SW 1271 (cell line): ENCODE results near the gene SERGEF.

Experiments
- DNase-seq, 2 experiments: peaks; one replicate each; lab custom pipeline; 2025; lab: John Stamatoyannopoulos, UW

The SERGEF gene

DNA sequence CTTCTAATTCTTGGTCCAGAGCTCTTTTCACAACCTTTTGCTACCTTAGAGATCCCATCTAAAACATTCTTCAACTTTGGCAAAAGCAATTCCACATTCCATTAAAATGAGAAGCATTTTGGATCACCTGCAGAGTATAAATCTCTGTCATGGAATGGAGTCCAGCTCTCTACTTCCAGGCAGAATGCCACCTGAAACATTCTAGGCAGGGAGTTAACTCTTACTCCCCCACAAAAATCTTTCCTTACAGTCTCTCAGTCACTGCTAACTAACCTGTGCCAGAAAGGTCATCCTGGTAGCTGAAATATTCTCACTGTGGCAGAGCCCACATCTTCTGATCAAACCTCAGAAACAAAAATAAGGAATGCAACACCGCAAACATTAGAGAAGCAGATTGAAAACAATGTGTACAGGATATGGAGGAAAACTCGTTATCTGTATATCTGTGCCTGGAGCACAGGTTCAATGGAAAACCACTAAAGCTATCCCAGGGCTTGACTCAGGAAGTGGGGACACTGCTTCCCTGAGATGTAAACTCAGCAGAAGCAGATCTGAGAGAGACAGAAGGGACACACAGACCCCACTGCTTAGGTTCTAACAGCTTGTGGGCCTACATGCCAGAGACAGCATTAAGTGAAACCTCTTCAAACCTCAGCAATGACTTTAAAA is 199.3 kb downstream of the SERGEF start:
- DNase-seq = no peak

GRCh38 chr11:17812865-17813187 is 200.0 kb downstream of the SERGEF start:
- DNase-seq = no peak

- DNase-seq = no peak
These were observed 200.6 kb downstream of the SERGEF start for GRCh38 chr11:17812091-17812864.

GRCh38 chr11:17811352-17811751 is 201.5 kb downstream of the SERGEF start:
- DNase-seq = no peak

DNA sequence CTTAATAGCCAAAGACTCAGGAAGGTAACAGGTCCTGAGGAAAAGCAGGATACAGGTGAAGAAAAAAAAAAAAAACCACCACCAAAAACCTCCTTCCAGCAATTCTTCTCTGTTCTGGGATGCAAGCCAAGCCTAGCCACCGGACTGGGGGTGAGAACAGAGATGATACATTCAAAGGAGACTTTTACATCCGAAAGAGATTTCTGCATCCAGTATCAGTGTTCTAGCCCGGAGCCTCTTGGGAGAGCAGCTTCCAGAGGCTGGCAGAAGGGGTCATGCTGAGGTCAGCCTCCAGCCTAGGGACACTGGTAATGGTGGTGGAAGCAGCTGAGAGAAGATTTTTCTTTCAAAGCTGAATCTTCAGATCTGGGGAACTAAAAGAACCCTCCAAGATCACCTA is 202.1 kb downstream of the SERGEF start:
- no peak for DNase-seq

DNA sequence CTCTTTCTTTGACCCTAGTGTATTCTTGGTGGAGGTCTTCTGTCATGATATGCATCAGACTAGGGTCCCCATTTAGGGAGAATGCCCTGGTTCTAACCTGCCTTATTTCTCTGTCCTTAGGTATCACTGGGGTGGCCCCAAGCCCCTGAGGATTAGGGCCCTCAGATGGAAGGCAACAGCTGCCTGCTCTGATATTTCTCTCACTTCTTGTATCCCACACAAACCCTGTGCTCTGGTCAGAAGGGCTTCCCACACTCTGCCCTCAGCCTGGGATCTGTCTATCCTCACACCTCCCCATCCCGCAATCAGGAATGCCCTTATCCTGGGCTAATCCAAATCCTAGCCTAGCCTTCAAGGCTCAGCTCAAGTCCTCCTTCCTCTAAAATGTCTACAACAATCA is 202.8 kb downstream of the SERGEF start:
- DNase-seq = no peak

DNA sequence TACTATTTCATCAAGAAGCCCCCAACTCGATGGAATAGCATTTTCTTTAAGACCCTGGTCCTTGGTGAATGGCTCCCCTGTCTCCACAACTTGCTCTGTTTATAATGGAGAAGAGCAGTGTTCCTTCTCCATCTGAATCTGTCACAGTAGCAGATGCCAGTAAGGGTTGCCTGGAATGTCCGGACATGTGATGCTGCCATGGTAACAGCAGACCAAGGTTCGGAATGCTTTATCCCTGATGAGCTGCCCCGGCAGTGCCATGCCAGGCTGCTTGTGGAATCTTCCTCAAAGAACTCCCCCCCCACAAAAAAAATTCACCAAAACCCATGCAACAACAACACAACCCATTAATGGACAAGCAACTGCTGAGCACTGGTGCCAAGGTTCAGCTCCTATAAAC is 205.8 kb downstream of the SERGEF start:
- DNase-seq = no peak

DNA sequence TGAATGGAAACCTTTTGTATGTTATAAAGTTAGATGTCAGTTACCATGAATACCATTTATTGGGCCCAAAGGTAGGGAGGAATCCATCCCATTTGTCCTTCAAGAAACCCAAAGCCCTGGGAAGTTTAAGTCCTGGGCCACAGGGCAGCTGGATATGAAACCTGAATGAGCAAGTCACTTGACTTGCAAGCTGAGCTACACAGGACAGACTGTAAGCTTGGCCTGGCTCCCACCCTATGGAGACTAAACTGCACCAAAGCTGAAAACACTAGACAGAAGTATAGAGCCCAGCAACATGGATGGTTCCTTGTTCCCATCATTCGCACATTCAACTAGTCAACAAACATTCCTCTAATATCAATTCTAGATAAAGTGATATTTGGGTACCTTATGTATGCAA is 207.0 kb downstream of the SERGEF start:
- DNase-seq = no peak

DNA sequence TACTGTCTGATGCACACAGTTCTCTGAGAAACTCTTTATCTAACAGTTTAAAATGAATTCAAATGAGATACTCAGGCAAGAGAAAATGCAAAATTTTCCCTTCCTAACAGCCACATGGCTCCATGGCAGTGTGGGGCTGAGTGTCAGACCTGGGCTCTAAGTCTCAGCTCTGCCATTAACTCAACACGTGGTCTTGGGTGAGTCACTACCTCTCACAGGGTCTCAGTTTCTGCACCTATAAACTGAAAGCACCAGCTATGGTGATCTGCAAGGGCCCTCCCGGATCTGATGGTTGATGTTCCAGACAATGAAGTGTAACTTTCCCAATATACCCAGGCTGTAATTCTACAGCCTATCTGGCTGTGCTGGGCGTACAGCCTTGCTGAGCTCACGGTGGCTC is 207.8 kb downstream of the SERGEF start:
- no peak for DNase-seq

- DNase-seq = no peak
These were observed 209.0 kb downstream of the SERGEF start for GRCh38 chr11:17803754-17804334.

DNA sequence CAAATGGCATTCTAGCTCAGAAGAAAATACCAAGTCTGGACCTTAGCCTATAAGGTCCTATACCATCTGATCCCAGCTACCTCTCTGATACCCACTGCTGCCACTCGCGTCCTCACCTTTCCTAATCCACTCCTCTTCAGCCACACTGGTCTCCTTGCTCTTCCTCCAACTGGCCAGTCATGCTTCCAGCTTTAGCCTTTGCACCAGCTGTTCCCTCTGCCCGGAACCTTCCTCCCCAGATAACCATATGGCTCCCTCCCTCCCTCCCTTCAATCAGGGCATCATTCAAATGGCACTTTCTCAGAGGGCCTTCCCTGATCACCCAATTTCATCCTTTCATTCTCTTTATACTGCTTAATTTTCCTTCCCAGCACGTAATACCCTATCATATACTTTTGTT is 210.4 kb downstream of the SERGEF start:
- no peak for DNase-seq

DNA sequence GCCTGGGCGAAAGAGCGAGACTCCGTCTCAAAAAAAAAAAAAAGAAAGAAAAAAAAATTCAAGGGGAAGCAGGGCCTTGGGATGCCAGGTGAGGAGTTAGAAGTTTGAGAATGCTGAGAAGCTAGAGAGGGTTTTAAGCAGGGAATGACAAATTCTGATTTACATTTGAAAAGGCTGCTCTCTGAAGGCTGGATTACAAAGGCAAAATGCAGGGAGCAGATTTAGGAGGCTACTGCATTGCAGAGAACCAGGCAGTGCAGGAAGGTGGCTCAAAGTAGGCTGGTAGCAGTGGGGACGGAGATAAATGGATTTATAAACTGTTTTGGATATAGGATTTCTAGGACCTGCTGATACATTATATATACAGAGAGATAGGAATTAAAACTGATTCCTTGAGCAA is 211.7 kb downstream of the SERGEF start:
- no peak for DNase-seq

GRCh38 chr11:17799147-17799546 is 213.7 kb downstream of the SERGEF start:
- no peak for DNase-seq

DNA sequence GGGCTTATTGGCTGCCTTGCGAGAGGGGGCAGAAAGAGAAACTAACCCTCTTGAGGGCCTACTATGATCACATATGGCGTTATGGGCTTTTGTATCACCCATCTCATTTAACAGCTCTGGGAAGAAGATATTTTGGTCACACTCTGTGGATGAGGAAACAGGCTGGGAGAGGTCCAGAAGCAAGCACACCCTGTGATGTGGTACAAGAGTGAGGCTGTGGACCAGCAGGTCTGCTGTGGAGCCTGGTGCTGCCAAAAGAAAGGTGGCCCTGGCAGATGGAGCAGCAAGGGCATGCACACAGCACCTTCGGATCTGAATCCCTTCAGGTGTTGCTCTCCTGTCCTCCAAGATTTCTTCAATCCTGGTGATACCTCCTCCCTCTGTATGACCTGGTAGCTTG is 214.1 kb downstream of the SERGEF start:
- DNase-seq = no peak

GRCh38 chr11:17798253-17798652 is 214.6 kb downstream of the SERGEF start:
- no peak for DNase-seq

DNA sequence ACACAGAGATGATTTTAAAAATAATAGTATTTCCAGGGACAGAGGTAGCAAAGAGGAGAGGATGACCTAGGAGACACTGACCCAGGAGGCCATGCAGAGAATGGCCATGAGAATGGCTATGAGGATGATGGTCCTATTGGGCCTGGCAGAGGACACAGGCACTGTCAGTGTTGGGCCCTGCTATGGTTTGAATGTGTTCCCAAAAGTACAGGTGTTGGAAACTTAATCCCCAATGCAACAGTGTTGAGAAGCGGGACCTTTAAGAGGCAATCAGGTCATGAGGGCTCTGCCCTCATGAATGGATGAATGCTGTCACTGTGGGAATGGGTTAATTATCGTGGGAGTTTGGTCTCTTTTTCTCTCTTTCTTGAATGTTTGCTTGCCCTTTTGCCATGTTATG is 216.7 kb downstream of the SERGEF start:
- no peak for DNase-seq

DNA sequence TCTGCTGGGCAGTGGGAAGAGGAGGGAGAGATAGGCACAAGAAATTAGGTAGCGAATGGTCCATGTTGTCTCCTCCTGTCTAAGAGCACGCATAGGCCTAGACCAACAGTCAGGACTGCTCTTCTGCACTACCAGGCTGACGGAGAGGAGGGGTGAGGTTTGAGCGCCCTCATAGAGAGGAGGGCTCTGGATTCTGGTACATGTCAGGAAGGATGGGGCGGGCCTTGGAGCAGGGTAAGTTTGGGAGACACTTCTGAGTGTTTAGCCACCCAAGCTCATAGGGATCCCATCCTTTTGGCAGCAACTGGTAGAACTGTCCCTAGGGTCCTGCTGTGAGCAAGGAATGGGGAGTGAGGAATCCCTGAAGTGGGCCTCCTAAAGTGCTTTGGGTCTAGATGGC is 217.9 kb downstream of the SERGEF start:
- DNase-seq = no peak

DNA sequence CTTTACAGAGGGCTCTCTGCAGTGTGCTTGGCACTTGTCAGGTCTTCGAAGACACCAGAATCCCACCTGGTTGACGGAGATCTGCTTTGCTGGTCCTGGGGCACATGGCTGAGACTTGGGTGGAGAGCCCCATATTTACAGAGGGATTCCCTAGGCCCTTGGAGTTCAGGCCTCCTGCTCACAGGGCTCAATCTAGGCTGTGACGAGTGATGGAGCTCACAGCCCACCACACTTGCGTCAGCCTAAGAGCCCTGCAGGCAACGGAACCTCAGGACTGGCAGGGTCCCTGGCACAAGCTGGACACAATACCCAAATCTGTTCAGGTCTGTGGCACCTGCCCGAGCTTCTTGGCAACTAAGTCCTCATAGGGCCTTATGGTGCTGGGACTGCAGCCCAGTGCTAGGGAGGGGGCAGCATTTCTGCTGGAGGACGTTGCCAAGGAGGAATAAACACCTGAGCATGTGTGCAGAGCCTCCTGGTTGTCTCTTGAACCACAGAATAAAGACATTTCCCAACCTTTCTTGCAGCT is 219.1 kb downstream of the SERGEF start:
- DNase-seq = no peak

DNA sequence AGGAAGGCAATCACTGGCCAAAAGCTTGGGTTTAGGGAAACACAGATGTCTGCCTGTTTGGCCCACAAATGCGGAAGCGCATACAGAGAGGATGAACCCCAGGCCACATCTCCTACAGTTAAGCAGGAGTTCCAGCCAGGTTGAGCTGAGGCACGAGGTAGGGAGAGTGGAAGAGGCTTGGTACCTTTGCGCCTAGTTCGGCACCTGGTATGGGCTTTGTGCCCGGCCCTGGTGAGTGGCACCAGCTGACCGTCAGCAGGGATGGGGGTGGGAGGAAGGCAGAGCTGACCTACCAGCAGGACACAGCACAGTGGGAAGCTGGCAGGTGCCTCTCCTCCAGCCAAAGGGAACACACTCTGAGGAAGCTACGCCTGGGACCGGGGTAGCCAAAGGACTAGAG is 220.7 kb downstream of the SERGEF start:
- DNase-seq = no peak

DNA sequence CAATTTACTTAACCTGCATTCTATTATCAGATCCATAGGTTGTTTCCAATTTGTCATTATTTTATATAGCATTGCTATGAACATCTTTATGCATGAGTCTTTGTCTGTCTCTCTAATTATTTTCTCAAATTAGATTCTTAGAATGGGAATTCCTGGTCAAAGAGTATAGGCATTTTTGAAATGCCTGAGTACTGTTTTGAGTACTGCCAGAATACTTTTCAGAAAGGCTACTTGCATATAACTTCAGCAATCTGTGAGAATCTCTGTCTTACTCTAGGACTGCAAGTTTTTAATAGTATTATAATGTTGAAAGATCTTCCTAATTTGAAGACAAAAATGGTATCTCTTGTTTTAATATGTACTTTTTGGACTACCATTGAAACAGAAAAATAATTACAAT is 221.7 kb downstream of the SERGEF start:
- no peak for DNase-seq

- no peak for DNase-seq
These were observed 222.4 kb downstream of the SERGEF start for GRCh38 chr11:17790453-17790852.

DNA sequence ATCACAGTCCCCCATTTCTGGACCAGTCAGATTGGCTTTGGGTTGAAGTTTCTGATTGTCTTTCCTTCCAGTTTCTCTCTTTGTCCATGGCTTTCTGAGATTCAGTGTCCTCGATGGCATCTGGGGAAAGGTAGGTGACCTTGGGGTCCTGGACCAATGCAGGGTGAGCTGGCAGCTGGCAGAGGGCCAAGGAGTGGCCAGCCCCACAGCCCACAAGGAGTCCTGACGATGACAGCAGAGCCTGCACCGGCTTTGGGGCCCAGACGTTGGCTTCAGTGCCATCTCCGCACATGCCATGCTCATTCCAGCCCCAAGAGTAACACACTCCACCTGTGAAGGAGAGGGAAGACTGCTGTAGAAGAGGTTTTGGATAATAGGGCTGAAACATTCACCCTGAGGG is 224.8 kb downstream of the SERGEF start:
- no peak for DNase-seq

DNA sequence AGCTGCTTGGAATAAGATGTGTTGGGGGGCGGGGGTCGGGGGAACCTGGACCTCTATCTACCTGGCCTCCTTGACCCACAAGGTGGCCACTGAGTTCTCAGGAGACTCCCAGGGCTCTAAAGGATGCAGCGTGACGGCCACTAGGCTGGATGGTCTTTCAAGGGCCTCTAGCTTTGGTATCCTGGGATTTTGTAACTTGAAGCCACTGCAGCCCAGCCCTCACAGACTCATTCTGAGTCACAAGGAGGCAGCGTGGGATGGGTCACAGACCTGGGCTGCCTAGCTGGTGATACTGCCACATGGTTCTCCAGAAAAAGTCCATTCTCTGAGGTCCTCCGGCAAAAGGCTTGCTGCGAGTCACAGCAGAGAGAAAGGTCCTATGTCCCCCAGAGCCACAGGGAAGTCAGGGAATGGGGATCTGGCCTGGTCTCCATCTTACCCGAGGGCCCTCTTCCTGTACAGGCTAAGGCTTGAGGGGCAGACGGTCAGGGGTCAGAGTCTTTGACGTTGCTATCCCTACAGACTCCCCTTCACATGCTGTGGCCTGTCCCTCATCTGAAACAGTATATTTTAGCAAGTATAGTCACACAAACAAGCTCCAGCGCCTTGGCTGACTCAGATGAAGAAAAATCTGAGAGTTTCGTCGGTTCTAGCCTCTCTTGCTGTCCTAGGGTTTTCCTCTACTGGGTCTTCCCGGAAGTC is 225.9 kb downstream of the SERGEF start:
- DNase-seq = peak in 1 of 2 experiments; percentile 19
